ENCODE measurements around the gene MTR.

Gene MTR

GRCh38 chr1:236799001-236799400 lies 3.9 kb downstream of the MTR start:
- no peak overlapping the region for H3K4me3 ChIP-seq (ENCODE audit: low read depth, low read length)
- TF ChIP-seq, protein P1, sequence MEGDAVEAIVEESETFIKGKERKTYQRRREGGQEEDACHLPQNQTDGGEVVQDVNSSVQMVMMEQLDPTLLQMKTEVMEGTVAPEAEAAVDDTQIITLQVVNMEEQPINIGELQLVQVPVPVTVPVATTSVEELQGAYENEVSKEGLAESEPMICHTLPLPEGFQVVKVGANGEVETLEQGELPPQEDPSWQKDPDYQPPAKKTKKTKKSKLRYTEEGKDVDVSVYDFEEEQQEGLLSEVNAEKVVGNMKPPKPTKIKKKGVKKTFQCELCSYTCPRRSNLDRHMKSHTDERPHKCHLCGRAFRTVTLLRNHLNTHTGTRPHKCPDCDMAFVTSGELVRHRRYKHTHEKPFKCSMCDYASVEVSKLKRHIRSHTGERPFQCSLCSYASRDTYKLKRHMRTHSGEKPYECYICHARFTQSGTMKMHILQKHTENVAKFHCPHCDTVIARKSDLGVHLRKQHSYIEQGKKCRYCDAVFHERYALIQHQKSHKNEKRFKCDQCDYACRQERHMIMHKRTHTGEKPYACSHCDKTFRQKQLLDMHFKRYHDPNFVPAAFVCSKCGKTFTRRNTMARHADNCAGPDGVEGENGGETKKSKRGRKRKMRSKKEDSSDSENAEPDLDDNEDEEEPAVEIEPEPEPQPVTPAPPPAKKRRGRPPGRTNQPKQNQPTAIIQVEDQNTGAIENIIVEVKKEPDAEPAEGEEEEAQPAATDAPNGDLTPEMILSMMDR (IDR thresholded peaks at IDR 0.05; ENCODE audit: borderline replicate concordance, insufficient read depth, low read depth, low read length): no peak

GRCh38 chr1:236800002-236800620 lies 5.0 kb downstream of the MTR start:
- H3K4me3 ChIP-seq (ENCODE audit: low read depth, low read length): no peak overlapping the region
- TF ChIP-seq, protein P1 (IDR thresholded peaks at IDR 0.05; ENCODE audit: borderline replicate concordance, insufficient read depth, low read depth, low read length): no peak

- TF ChIP-seq, protein P1 (IDR thresholded peaks at IDR 0.05; ENCODE audit: borderline replicate concordance, insufficient read depth, low read depth, low read length): no peak
These were observed 5.5 kb downstream of the MTR start for GRCh38 chr1:236800623-236801022.

GRCh38 chr1:236802264-236802663 lies 7.2 kb downstream of the MTR start:
- H3K4me3 ChIP-seq (ENCODE audit: low read depth, low read length): no peak overlapping the region
- TF ChIP-seq, protein P1 (IDR thresholded peaks at IDR 0.05; ENCODE audit: borderline replicate concordance, insufficient read depth, low read depth, low read length): no peak

More at GRCh38 chr1:236800623-236801022, 5.5 kb downstream of the MTR start:
- H3K4me3 ChIP-seq (ENCODE audit: low read depth, low read length): no peak overlapping the region

DNA sequence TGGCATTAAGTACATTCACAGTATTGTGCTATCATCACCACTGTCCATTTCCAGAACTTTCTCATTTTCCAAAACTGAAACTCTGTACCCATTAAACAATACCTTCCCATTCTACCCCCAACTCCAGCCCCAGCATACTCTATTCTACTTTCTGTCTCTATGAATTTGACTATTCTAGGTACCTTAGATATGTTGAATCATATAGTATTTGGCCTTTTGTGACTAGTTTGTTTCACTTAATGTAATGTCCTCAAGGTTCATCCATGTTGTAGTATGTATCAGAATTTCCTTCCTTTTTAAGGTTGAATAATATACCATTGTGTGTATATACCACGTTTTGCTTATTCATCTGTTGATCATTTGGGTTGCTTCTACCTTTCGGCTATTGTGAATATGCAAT lies 11.5 kb downstream of the MTR start:
- TF ChIP-seq, protein P1 (IDR thresholded peaks at IDR 0.05; ENCODE audit: borderline replicate concordance, insufficient read depth, low read depth, low read length): no peak
- H3K4me3 ChIP-seq (ENCODE audit: low read depth, low read length): no peak overlapping the region

GRCh38 chr1:236808005-236808404 lies 12.9 kb downstream of the MTR start:
- no peak overlapping the region for H3K4me3 ChIP-seq (ENCODE audit: low read depth, low read length)
- TF ChIP-seq, protein P1 (IDR thresholded peaks at IDR 0.05; ENCODE audit: borderline replicate concordance, insufficient read depth, low read depth, low read length): no peak

DNA sequence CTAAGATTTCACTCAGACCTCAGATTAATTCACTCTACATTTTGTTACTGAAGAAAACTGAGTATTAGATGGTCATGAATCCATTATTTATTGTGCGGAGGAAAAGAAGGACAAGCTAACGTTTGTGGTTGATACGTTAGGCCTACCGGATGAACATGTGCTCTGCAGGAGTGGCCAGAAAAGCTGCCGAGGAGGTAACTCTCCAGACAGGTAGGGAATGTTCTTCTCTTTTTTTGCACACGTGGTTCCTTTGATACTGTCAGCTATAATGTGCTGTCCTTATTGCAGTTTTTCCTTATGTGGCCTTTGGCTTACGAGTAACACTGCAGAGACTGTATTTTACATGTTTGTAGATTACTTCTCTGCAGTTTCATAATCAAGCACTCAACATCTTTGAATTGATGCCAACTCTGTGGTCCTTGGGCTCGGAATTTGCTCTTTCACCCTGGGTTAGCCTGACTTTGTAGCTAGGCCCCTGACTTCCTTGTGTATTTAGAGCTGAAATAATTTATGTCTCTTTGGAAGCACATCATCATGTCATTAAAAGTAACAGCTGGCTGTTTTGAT lies 13.6 kb downstream of the MTR start:
- TF ChIP-seq, protein P1 (IDR thresholded peaks at IDR 0.05; ENCODE audit: borderline replicate concordance, insufficient read depth, low read depth, low read length): no peak
- no peak overlapping the region for H3K4me3 ChIP-seq (ENCODE audit: low read depth, low read length)

Measured in GM12875 (cell line).